Liver (tissue), 3 donors: Measurements from ENCODE around the gene TMEM51.

Source experiments
- CTCF ChIP-seq: fragments of 150-350 bp; IDR thresholded peaks from 2 replicates; pipeline ENCODE4 v1.5.1; 2017; ENCODE audit warnings: improper control_type of control experiment, low read depth, low read length; ENCODE audit not compliant: missing input control
- RAD21 ChIP-seq, 2 donors: IDR thresholded peaks; 2 replicates each; pipeline ENCODE4 v1.6.1; 2016; ENCODE audit warnings: antibody characterized with exemption in 2 of 2, mild to moderate bottlenecking in 2 of 2
- SP1 ChIP-seq: IDR thresholded peaks from 2 replicates; pipeline ENCODE4 v1.6.1; 2018; ENCODE audit warnings: antibody characterized with exemption, mild to moderate bottlenecking
- TAF1 ChIP-seq: conservative IDR thresholded peaks from 2 replicates; pipeline ENCODE4 v1.6.1; 2016; ENCODE audit warnings: antibody characterized with exemption, mild to moderate bottlenecking
- TF ChIP-seq, protein P1 (sequence below): IDR thresholded peaks from 2 replicates; pipeline ENCODE4 v1.6.1; 2016; ENCODE audit warnings: antibody characterized with exemption
- donor health status: healthy.
- donor health status: healthy.

DNA sequence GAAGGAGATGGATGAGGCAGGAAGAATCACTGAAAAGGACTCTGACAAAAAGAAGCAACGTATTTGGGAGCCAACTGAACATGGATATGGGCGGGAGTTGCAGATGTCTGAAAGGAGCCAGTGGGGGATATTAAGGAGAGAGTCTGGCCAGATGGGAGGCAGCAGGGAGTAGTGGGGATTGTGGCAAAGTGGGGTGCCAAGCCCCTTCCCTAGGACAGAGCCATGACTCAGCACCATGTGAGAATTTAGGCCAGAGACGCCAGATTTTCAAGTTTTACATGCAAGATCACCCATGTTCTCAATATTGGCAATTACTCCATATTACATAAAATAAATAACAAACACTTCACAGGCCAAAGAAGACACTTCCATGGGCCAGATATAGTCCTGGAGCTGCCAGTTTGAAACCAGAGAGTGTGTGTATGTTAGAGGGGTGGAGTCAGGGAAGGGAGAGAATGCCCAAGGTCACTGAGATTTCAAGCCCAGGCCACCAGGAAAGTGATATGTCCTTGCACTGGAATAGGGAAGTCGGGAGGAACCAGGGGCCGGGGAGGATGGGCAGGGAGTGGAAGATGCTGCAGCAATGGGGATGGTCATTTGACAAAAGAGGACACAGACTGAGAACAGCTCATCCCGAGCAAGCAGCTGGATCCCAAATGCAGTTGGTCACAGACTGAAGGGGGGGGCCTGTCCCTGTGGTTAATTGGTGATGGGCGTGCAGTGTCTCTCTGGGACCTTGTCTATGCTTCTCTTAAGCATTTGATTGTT is 23.5 kb downstream of the TMEM51 start:
- no peak for TF ChIP-seq CTCF
- TF ChIP-seq, protein P1, sequence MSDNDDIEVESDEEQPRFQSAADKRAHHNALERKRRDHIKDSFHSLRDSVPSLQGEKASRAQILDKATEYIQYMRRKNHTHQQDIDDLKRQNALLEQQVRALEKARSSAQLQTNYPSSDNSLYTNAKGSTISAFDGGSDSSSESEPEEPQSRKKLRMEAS, result no peak
- TF ChIP-seq SP1, result no peak
- no peak for TF ChIP-seq TAF1
- no peak for TF ChIP-seq RAD21 (IDR thresholded peaks at IDR 0.05)
